ENCODE data around the gene AIFM3. TPM values are rescaled to one million over a fixed set of nuclear protein-coding genes. Genes with fewer than 3 reads are reported as not detected.

Gene AIFM3
- total RNA-seq, 2 donors from 2014 or later: 1.4 to 1.8 TPM

DNA sequence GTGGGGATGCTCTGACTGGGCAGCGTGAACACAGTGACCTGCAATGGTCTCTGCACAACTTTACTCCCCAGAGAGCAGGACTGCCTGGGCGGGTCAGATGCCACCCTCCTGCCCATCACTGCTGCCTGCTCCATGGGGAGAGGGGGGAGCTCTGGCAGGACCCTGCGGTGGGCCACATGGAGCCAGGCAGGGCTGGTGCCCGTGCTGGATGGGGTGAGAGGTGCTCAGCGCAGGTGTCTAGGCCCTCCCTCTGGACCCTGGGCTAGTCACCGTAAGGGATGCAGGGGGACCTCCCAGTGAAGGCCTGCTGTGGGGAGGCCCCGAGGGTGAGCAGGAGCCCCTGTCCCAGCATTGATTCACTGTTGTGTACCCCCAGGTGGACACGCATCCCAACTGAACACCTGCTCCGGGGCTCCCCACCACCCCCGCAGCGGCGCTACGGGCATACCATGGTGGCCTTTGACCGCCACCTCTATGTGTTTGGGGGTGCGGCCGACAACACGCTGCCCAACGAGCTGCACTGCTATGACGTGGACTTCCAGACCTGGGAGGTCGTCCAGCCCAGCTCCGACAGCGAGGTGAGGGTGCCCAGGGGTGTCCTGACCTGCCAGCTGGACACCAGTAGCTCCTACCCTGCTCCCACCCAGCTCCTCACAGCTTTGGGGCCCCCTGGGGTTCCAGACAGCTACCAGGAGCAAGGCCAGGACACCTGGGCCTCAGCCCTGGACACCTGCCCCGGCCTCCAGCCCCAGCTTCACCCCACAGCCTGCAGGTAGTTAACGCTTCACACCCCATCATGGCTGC lies 24.4 kb downstream of the AIFM3 start:
- H3K4me1 ChIP-seq (replicated peaks): no peaks in the 10 kb centered on the region

GRCh38 chr22:20992056-20992442 lies 25.0 kb downstream of the AIFM3 start:
- DNase-seq (ENCODE audit: low spot score): no peak
- Histone ChIP-seq H3K9me3 (no peaks in the 10 kb centered on the region), H3K4me1 (replicated peaks) (no peaks in the 10 kb centered on the region), H3K27me3 (replicated peaks; ENCODE audit: insufficient read depth) (no peaks in the 10 kb centered on the region), H3K36me3 (peaks cover 0 to 11% of the 10 kb centered on the region in 2 donors), H3K4me3 (no peak overlapping the region), H3K27ac (no peak overlapping the region)
- intact Hi-C loops (cut with DNase I): no loop called here
- 91% methylated on average over 6 of the region's 7 CpGs for WGBS
- no peak for TF ChIP-seq POLR2AphosphoS5 (IDR thresholded peaks at IDR 0.05)
- no peak for TF ChIP-seq CTCF (IDR thresholded peaks at IDR 0.05)
- no peak for TF ChIP-seq POLR2A (IDR thresholded peaks at IDR 0.05)

More for the DNA sequence above, 24.4 kb downstream of the AIFM3 start:
- Histone ChIP-seq H3K27me3 (replicated peaks; ENCODE audit: insufficient read depth) (no peaks in the 10 kb centered on the region), H3K27ac (no peak overlapping the region), H3K36me3 (peaks cover 0 to 11% of the 10 kb centered on the region in 2 donors), H3K4me3 (no peak overlapping the region), H3K9me3 (no peaks in the 10 kb centered on the region)
- no peak for TF ChIP-seq CTCF (IDR thresholded peaks at IDR 0.05)
- TF ChIP-seq POLR2A (IDR thresholded peaks at IDR 0.05): no peak
- no peak for TF ChIP-seq POLR2AphosphoS5 (IDR thresholded peaks at IDR 0.05)
- intact Hi-C loops (cut with DNase I): no loop called here
- WGBS: 91% methylated on average over 18 of the region's 24 CpGs
- DNase-seq (ENCODE audit: low spot score): no peak

GRCh38 chr22:20992456-20993303 lies 25.6 kb downstream of the AIFM3 start:
- WGBS: 89% methylated on average over 20 of the region's 21 CpGs
- no peak overlapping the region for H3K4me3 ChIP-seq
- no peak overlapping the region for H3K27ac ChIP-seq
- intact Hi-C loops (cut with DNase I): no loop called here
- no peak for TF ChIP-seq POLR2AphosphoS5 (IDR thresholded peaks at IDR 0.05)
- no peak for TF ChIP-seq CTCF (IDR thresholded peaks at IDR 0.05)
- TF ChIP-seq POLR2A (IDR thresholded peaks at IDR 0.05): no peak
- H3K36me3 ChIP-seq: peaks cover 0 to 11% of the 10 kb centered on the region in 2 donors
- H3K27me3 ChIP-seq (replicated peaks; ENCODE audit: insufficient read depth): no peaks in the 10 kb centered on the region
- no peaks in the 10 kb centered on the region for H3K4me1 ChIP-seq (replicated peaks)
- H3K9me3 ChIP-seq: no peaks in the 10 kb centered on the region
- DNase-seq (ENCODE audit: low spot score): no peak

- WGBS: 97% methylated on average over 28 of the region's 29 CpGs
- intact Hi-C loops (cut with DNase I): no loop called here
- no peak for TF ChIP-seq POLR2AphosphoS5 (IDR thresholded peaks at IDR 0.05)
- TF ChIP-seq POLR2A (IDR thresholded peaks at IDR 0.05): no peak
- TF ChIP-seq CTCF (IDR thresholded peaks at IDR 0.05): no peak
- no peaks in the 10 kb centered on the region for H3K9me3 ChIP-seq
- H3K4me3 ChIP-seq: no peak overlapping the region
- H3K4me1 ChIP-seq (replicated peaks): no peaks in the 10 kb centered on the region
- no peak overlapping the region for H3K27ac ChIP-seq
- no peaks in the 10 kb centered on the region for H3K27me3 ChIP-seq (replicated peaks; ENCODE audit: insufficient read depth)
- peaks cover 5 to 11% of the 10 kb centered on the region in 2 donors for H3K36me3 ChIP-seq
- DNase-seq (ENCODE audit: low spot score): no peak
Measured at GRCh38 chr22:20993304-20994127, 26.5 kb downstream of the AIFM3 start.
